Nephron (organoid): Measurements from ENCODE around the gene RALGPS1.

Experiments
- H3K27ac Mint-ChIP-seq, 3 experiments: 2 replicates each; pipeline ENCODE4 v1.8.0; 2020; ENCODE audit warnings: mixed read lengths in 3 of 3, mild to moderate bottlenecking in 2 of 3, moderate library complexity in 1 of 3
- H3K27me3 Mint-ChIP-seq: 2 replicates; pipeline ENCODE4 v1.8.0; 2021; ENCODE audit warnings: low read depth, mild to moderate bottlenecking, moderate library complexity, mixed read lengths
- H3K36me3 Mint-ChIP-seq: 2 replicates; pipeline ENCODE4 v1.8.0; 2020; ENCODE audit warnings: low read depth, mixed read lengths
- H3K4me1 Mint-ChIP-seq: 2 replicates; pipeline ENCODE4 v1.8.0; 2020; ENCODE audit warnings: mixed read lengths
- H3K4me3 Mint-ChIP-seq, 3 experiments: 2 replicates each; pipeline ENCODE4 v1.8.0; 2020; ENCODE audit warnings: mild to moderate bottlenecking in 3 of 3, mixed read lengths in 3 of 3, moderate library complexity in 2 of 3
- H3K9me3 Mint-ChIP-seq: 2 replicates; pipeline ENCODE4 v1.8.0; 2020; ENCODE audit warnings: mixed read lengths
- CTCF ChIP-seq, 3 experiments: fragments of 200-600 bp; sonication (generic); IDR thresholded peaks; one replicate each; pipeline ENCODE4 v1.5.0; 2021; ENCODE audit warnings: antibody characterized with exemption in 3 of 3; ENCODE audit not compliant: unreplicated experiment in 3 of 3

RALGPS1 gene

GRCh38 chr9:127262602-127263001 lies 348.0 kb downstream of the RALGPS1 start:
- peak overlapping the region in 1 of 3 experiments; percentile 53 for H3K27ac Mint-ChIP-seq
- H3K36me3 Mint-ChIP-seq, result no peaks in the 10 kb centered on the region
- TF ChIP-seq CTCF (IDR thresholded peaks at IDR 0.05; ENCODE audit: unreplicated experiment in 3 of 3), result no peak
- peaks cover 32% of the 10 kb centered on the region for H3K4me1 Mint-ChIP-seq
- no peaks in the 10 kb centered on the region for H3K9me3 Mint-ChIP-seq
- peaks cover 3% of the 10 kb centered on the region for H3K27me3 Mint-ChIP-seq
- no peak overlapping the region for H3K4me3 Mint-ChIP-seq

- no peaks in the 10 kb centered on the region for H3K36me3 Mint-ChIP-seq
- no peak overlapping the region for H3K4me3 Mint-ChIP-seq
- H3K27ac Mint-ChIP-seq, result peak overlapping the region in 1 of 3 experiments; percentile 53
- peaks cover 34% of the 10 kb centered on the region for H3K4me1 Mint-ChIP-seq
- H3K9me3 Mint-ChIP-seq, result no peaks in the 10 kb centered on the region
- no peak for TF ChIP-seq CTCF (IDR thresholded peaks at IDR 0.05; ENCODE audit: unreplicated experiment in 3 of 3)
- H3K27me3 Mint-ChIP-seq, result peaks cover 3% of the 10 kb centered on the region
Observed at GRCh38 chr9:127263237-127263636, 348.7 kb downstream of the RALGPS1 start.

GRCh38 chr9:127263664-127264063 lies 349.1 kb downstream of the RALGPS1 start:
- H3K4me1 Mint-ChIP-seq, result peaks cover 34% of the 10 kb centered on the region
- H3K9me3 Mint-ChIP-seq, result no peaks in the 10 kb centered on the region
- TF ChIP-seq CTCF (IDR thresholded peaks at IDR 0.05; ENCODE audit: unreplicated experiment in 3 of 3), result no peak
- H3K27ac Mint-ChIP-seq, result peak overlapping the region in 1 of 3 experiments; percentile 53
- H3K27me3 Mint-ChIP-seq, result peaks cover 3% of the 10 kb centered on the region
- no peaks in the 10 kb centered on the region for H3K36me3 Mint-ChIP-seq
- H3K4me3 Mint-ChIP-seq, result no peak overlapping the region

GRCh38 chr9:127264462-127265219 lies 350.1 kb downstream of the RALGPS1 start, which contains the start of gene GARNL3:
Gene GARNL3, plus strand, starts transcription at chr9:127264774. Its CDS starts 104 bp downstream, at chr9:127264878.
- Mint-ChIP-seq H3K9me3 (no peaks in the 10 kb centered on the region), H3K27me3 (no peaks in the 10 kb centered on the region), H3K27ac (peak within 1 kb of the TSS; percentile 11 to 53 (median 17)), H3K4me1 (peaks cover 27% of the 10 kb centered on the region), H3K4me3 (peak within 1 kb of the TSS in 1 of 3 experiments; percentile 10), H3K36me3 (no peaks in the 10 kb centered on the region)
- TF ChIP-seq CTCF (IDR thresholded peaks at IDR 0.05; ENCODE audit: unreplicated experiment in 3 of 3), result no peak

GRCh38 chr9:127267793-127268525 lies 353.4 kb downstream of the RALGPS1 start:
- Mint-ChIP-seq H3K27me3 (no peaks in the 10 kb centered on the region), H3K4me1 (peaks cover 27% of the 10 kb centered on the region), H3K9me3 (no peaks in the 10 kb centered on the region), H3K4me3 (no peak overlapping the region), H3K27ac (no peak overlapping the region), H3K36me3 (peaks cover 5% of the 10 kb centered on the region)
- TF ChIP-seq CTCF (IDR thresholded peaks at IDR 0.05; ENCODE audit: unreplicated experiment in 3 of 3), result no peak
